ENCODE results near the gene HOXD10. TPM values are rescaled to one million over a fixed set of nuclear protein-coding genes. Genes with fewer than 3 reads are reported as not detected.

Gene HOXD10
- total and polyA plus RNA-seq, 9 of the 15 experiments (the other 6 are each of a cell fraction or from before 2014, with no cell fraction given) = not detected

- TF ChIP-seq ARID3A (IDR thresholded peaks at IDR 0.05; ENCODE audit: borderline replicate concordance, low read depth, low read length) = no peak
- TF ChIP-seq ZNF253 (CRISPR knock-in tag; conservative IDR thresholded peaks at IDR 0.05) = no peak
- no peak for TF ChIP-seq SETDB1 (IDR thresholded peaks at IDR 0.05; ENCODE audit: low read length)
- peak; percentile 57 for TF ChIP-seq USF2 (CRISPR knock-in tag; IDR thresholded peaks at IDR 0.05)
- peak; percentile 34; the same call in 1 of the 2 replicates for TF ChIP-seq TFE3 (CRISPR knock-in tag; IDR thresholded peaks at IDR 0.05)
These were observed 6.3 kb downstream of the HOXD10 start, which contains the start of gene HOXD9 (continued) for GRCh38 chr2:176122683-176123410.
